ENCODE measurements around the gene LIN52. TPM values are rescaled to one million over a fixed set of nuclear protein-coding genes. Genes with fewer than 3 reads are reported as not detected.
A peak's percentile ranks its signal among the peaks of the same experiment; 100 is the strongest.

LIN52 gene
- polyA plus RNA-seq, 2 of the 4 experiments (the other 2 are of a cell fraction): 9.3 to 10.8 TPM

- WGBS (ENCODE audit: missing lambda C conversion rate): 61% methylated on average over 3 of the region's 3 CpGs
- ATAC-seq (no peak), FAIRE-seq (no peak), DNase-seq (ENCODE audit: low read depth in 1 of 2, low spot score in 1 of 2) (no peak)
- Histone ChIP-seq H3K4me3 (no peak overlapping the region), H3K4me1 (peaks cover 22% of the 10 kb centered on the region), H3K27ac (no peak overlapping the region), H3K9me3 (no peaks in the 10 kb centered on the region), H3K4me2 (no peak overlapping the region)
- ChIA-PET CTCF (interaction anchor here (0.6 to 1.5 kb wide), 3 partner anchors 18 to 162 kb away, joined by 3 read pairs; partner anchors contain the start of gene ALDH6A1), POLR2A (no interaction called here)
- TF ChIP-seq PHF8 (IDR thresholded peaks at IDR 0.05; ENCODE audit: borderline replicate concordance, low read depth) (no peak), CBX8 (IDR thresholded peaks at IDR 0.05) (no peak), ZNF302 (CRISPR knock-in tag; IDR thresholded peaks at IDR 0.05) (no peak)
These were observed 18.8 kb upstream of the LIN52 start for GRCh38 chr14:74065746-74066575.

GRCh38 chr14:74077401-74077800 is 7.4 kb upstream of the LIN52 start:
- ATAC-seq: no peak
- WGBS (ENCODE audit: missing lambda C conversion rate): 94% methylated on average over 1 of the region's 1 CpG
- ChIA-PET POLR2A (no interaction called here), CTCF (interaction anchor here (0.7 to 1.3 kb wide), 2 partner anchors 54 to 179 kb away, joined by 3 to 4 read pairs; no protein-coding TSS in a partner anchor)
- TF ChIP-seq HES2 (IDR thresholded peaks at IDR 0.05) (no peak), SMC3 (IDR thresholded peaks at IDR 0.05) (no peak), BHLHE40 (IDR thresholded peaks at IDR 0.05; ENCODE audit: low read depth, low read length) (no peak), RARB (CRISPR knock-in tag; IDR thresholded peaks at IDR 0.05) (no peak), CHD4 (IDR thresholded peaks at IDR 0.05; ENCODE audit: borderline replicate concordance) (no peak), MAZ (IDR thresholded peaks at IDR 0.05; ENCODE audit: borderline replicate concordance, low read depth, low read length) (no peak), ZNF302 (CRISPR knock-in tag; IDR thresholded peaks at IDR 0.05) (no peak), HOXA7 (CRISPR knock-in tag; IDR thresholded peaks at IDR 0.05) (no peak), HDAC2 (IDR thresholded peaks at IDR 0.05) (no peak), TFCP2L1 (CRISPR knock-in tag; IDR thresholded peaks at IDR 0.05) (no peak), EHMT2 (IDR thresholded peaks at IDR 0.05; ENCODE audit: low read depth) (no peak), KDM5A (IDR thresholded peaks at IDR 0.05) (no peak), FOSB (CRISPR knock-in tag; IDR thresholded peaks at IDR 0.05) (no peak), POLR2A (IDR thresholded peaks at IDR 0.05; ENCODE audit: low read length) (no peak), CBX8 (IDR thresholded peaks at IDR 0.05) (no peak), MAFK (IDR thresholded peaks at IDR 0.05; ENCODE audit: partially characterized antibody) (no peak), ZFP36 (IDR thresholded peaks at IDR 0.05; ENCODE audit: borderline replicate concordance, partially characterized antibody) (no peak)
- TF ChIP-seq, protein P1, sequence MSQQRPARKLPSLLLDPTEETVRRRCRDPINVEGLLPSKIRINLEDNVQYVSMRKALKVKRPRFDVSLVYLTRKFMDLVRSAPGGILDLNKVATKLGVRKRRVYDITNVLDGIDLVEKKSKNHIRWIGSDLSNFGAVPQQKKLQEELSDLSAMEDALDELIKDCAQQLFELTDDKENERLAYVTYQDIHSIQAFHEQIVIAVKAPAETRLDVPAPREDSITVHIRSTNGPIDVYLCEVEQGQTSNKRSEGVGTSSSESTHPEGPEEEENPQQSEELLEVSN (IDR thresholded peaks at IDR 0.05; ENCODE audit: borderline replicate concordance, low read depth): no peak
- TF ChIP-seq, protein P2, sequence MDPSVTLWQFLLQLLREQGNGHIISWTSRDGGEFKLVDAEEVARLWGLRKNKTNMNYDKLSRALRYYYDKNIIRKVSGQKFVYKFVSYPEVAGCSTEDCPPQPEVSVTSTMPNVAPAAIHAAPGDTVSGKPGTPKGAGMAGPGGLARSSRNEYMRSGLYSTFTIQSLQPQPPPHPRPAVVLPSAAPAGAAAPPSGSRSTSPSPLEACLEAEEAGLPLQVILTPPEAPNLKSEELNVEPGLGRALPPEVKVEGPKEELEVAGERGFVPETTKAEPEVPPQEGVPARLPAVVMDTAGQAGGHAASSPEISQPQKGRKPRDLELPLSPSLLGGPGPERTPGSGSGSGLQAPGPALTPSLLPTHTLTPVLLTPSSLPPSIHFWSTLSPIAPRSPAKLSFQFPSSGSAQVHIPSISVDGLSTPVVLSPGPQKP (IDR thresholded peaks at IDR 0.05; ENCODE audit: low read depth, low read length): no peak
- no peak overlapping the region for H3K4me3 ChIP-seq
- no peak for FAIRE-seq
- H3K9me3 ChIP-seq: no peaks in the 10 kb centered on the region
- H3K4me2 ChIP-seq: no peak overlapping the region
- DNase-seq (ENCODE audit: low read depth in 1 of 2, low spot score in 1 of 2): no peak
- no peak overlapping the region for H3K27ac ChIP-seq
- H3K4me1 ChIP-seq: peaks cover 10% of the 10 kb centered on the region; the same call in 2 of the 3 replicates

- H3K9me3 ChIP-seq: no peaks in the 10 kb centered on the region
- H3K4me2 ChIP-seq: peak overlapping the region; percentile 27; the same call in 2 of the 3 replicates
- ATAC-seq (no peak), DNase-seq (ENCODE audit: low read depth in 1 of 2, low spot score in 1 of 2) (peak in 1 of 2 experiments; percentile 24), FAIRE-seq (no peak)
- CTCF ChIA-PET: interaction anchor here (0.9 kb wide), 1 partner anchor 214 kb away, joined by 3 read pairs; no protein-coding TSS in a partner anchor
- WGBS (ENCODE audit: missing lambda C conversion rate): 17% methylated on average over 4 of the region's 4 CpGs
- no peak for TF ChIP-seq ATOH8 (CRISPR knock-in tag; IDR thresholded peaks at IDR 0.05; ENCODE audit: low read depth)
- no peak for TF ChIP-seq HEYL (CRISPR knock-in tag; IDR thresholded peaks at IDR 0.05)
- no peak for TF ChIP-seq HMGXB4 (CRISPR knock-in tag; IDR thresholded peaks at IDR 0.05; ENCODE audit: borderline replicate concordance)
- TF ChIP-seq MAFK (IDR thresholded peaks at IDR 0.05; ENCODE audit: partially characterized antibody): peak; percentile 61
- no peak for TF ChIP-seq HOXB5 (CRISPR knock-in tag; IDR thresholded peaks at IDR 0.05)
- TF ChIP-seq EHF (CRISPR knock-in tag; IDR thresholded peaks at IDR 0.05): no peak
- H3K4me3 ChIP-seq: no peak overlapping the region
- POLR2A ChIA-PET: no interaction called here
- no peak overlapping the region for H3K27ac ChIP-seq
- peaks cover 22% of the 10 kb centered on the region; the same call in 2 of the 3 replicates for H3K4me1 ChIP-seq
These were observed 3.8 kb upstream of the LIN52 start for GRCh38 chr14:74080820-74081460.
